CD14-positive monocyte (primary cell): ENCODE measurements around the gene PIK3C2B. TPM values are rescaled to one million over a fixed set of nuclear protein-coding genes. Genes with fewer than 3 reads are reported as not detected.
A peak's percentile ranks its signal among the peaks of the same experiment; 100 is the strongest.

Experiments used
- DNase-seq, 3 donors: peaks; one replicate each; pipeline ENCODE4 v3.0.0-alpha.2; 2011 to 2022
- H2AFZ ChIP-seq: 2 replicates; pipeline ENCODE4 v1.6.0; 2012; ENCODE audit warnings: mild to moderate bottlenecking, low read depth, low read length, inconsistent platforms; ENCODE audit not compliant: insufficient read depth, poor library complexity, severe bottlenecking
- H3K27ac ChIP-seq, 2 donors: 1 replicate in 1 of 2; 2 replicates in 1 of 2; pipeline ENCODE4 v1.5.1; 2012 to 2013; ENCODE audit warnings: low read length in 2 of 2, control low read depth in 1 of 2, inconsistent platforms in 1 of 2, low read depth in 1 of 2, mild to moderate bottlenecking in 1 of 2
- H3K27me3 ChIP-seq, 2 donors: one replicate each; pipeline versions ENCODE4 v1.6.0 to v1.6.1; 2011 to 2013; ENCODE audit warnings: low read length in 2 of 2; ENCODE audit not compliant: control insufficient read depth in 2 of 2, insufficient read depth in 2 of 2
- H3K36me3 ChIP-seq, 2 donors: replicated peaks in 1 of 2; 1 replicate in 1 of 2; 2 replicates in 1 of 2; pipeline versions ENCODE4 v1.5.1 to v1.6.1; 2012 to 2013; ENCODE audit warnings: low read length in 2 of 2, control low read depth in 1 of 2, inconsistent platforms in 1 of 2, mild to moderate bottlenecking in 1 of 2; ENCODE audit not compliant: insufficient read depth in 2 of 2, control insufficient read depth in 1 of 2
- H3K4me1 ChIP-seq, 2 donors: 1 replicate in 1 of 2; 2 replicates in 1 of 2; pipeline versions ENCODE4 v1.5.1 to v1.6.1; 2012 to 2013; ENCODE audit warnings: low read length in 2 of 2, control low read depth in 1 of 2, inconsistent platforms in 1 of 2, mild to moderate bottlenecking in 1 of 2, moderate library complexity in 1 of 2; ENCODE audit not compliant: insufficient read depth in 2 of 2, control insufficient read depth in 1 of 2
- H3K4me2 ChIP-seq: replicated peaks from 2 replicates; pipeline ENCODE3; 2012; ENCODE audit warnings: low read length, moderate library complexity, mild to moderate bottlenecking; ENCODE audit not compliant: poor library complexity, severe bottlenecking; ENCODE audit errors: extremely low read depth
- H3K4me3 ChIP-seq, 3 experiments: fragments of 200-600 bp in 1 of 3; sonication (generic) in 1 of 3; replicated peaks in 1 of 3; 1 replicate in 2 of 3; 2 replicates in 1 of 3; pipeline ENCODE4 v1.5.1; 2011 to 2013; ENCODE audit warnings: low read length in 3 of 3, mild to moderate bottlenecking in 3 of 3, control low read depth in 2 of 3, low read depth in 2 of 3, inconsistent platforms in 1 of 3, moderate library complexity in 1 of 3
- H3K79me2 ChIP-seq: 2 replicates; pipeline ENCODE4 v1.6.0; 2012; ENCODE audit warnings: mild to moderate bottlenecking, control low read depth, inconsistent platforms, low read length, moderate library complexity; ENCODE audit not compliant: insufficient read depth
- H3K9ac ChIP-seq: 2 replicates; pipeline ENCODE4 v1.6.0; 2017; ENCODE audit warnings: low read length, mild to moderate bottlenecking; ENCODE audit not compliant: insufficient read depth, poor library complexity, severe bottlenecking
- H3K9me3 ChIP-seq, 2 donors: replicated peaks in 1 of 2; 1 replicate in 1 of 2; 2 replicates in 1 of 2; pipeline versions ENCODE4 v1.5.1 to v1.6.1; 2012 to 2013; ENCODE audit warnings: low read length in 2 of 2, control low read depth in 1 of 2; ENCODE audit not compliant: control insufficient read depth in 1 of 2, insufficient read depth in 1 of 2
- H4K20me1 ChIP-seq: 2 replicates; pipeline ENCODE4 v1.6.0; 2012; ENCODE audit warnings: mild to moderate bottlenecking, low read length, control low read depth, moderate library complexity; ENCODE audit not compliant: insufficient read depth
- H3K27ac Mint-ChIP-seq, 7 donors: one replicate each; pipeline ENCODE4 v1.8.0; 2020; ENCODE audit warnings: mild to moderate bottlenecking in 7 of 7, mixed read lengths in 7 of 7, moderate library complexity in 6 of 7, inconsistent platforms in 2 of 7
- H3K27me3 Mint-ChIP-seq, 3 donors: one replicate each; pipeline ENCODE4 v1.8.0; 2021 to 2022; ENCODE audit warnings: low read depth in 3 of 3, mild to moderate bottlenecking in 3 of 3, mixed read lengths in 3 of 3, moderate library complexity in 3 of 3, inconsistent platforms in 1 of 3
- H3K36me3 Mint-ChIP-seq, 2 donors: one replicate each; pipeline ENCODE4 v1.8.0; 2020; ENCODE audit warnings: mixed read lengths in 2 of 2, inconsistent platforms in 1 of 2, mild to moderate bottlenecking in 1 of 2
- H3K4me1 Mint-ChIP-seq: one replicate; pipeline ENCODE4 v1.8.0; 2020; ENCODE audit warnings: mild to moderate bottlenecking, mixed read lengths
- H3K4me3 Mint-ChIP-seq, 2 donors: one replicate each; pipeline ENCODE4 v1.8.0; 2020; ENCODE audit warnings: mild to moderate bottlenecking in 2 of 2, mixed read lengths in 2 of 2, moderate library complexity in 1 of 2
- H3K9me3 Mint-ChIP-seq, 7 donors: one replicate each; pipeline ENCODE4 v1.8.0; 2020 to 2022; ENCODE audit warnings: mixed read lengths in 7 of 7, mild to moderate bottlenecking in 6 of 7, moderate library complexity in 6 of 7, inconsistent platforms in 2 of 7
- WGBS: methylation state at CpG from one replicate; pipeline ENCODE4 v1.1.5; 2013; ENCODE audit warnings: missing lambda C conversion rate; ENCODE audit not compliant: insufficient coverage; 5-methylcytosine and 5-hydroxymethylcytosine counted together
- intact Hi-C, 2 donors: fragments of 100-400 bp; cut with micrococcal nuclease; formaldehyde crosslinking; loops; one replicate each; pipeline versions ENCODE4 v1.15.0 to v1.15.1; 2023
- polyA plus RNA-seq, 3 donors: library from polyadenylated mRNA; depleted of rRNA in 1 of 3; unstranded in 2 of 3; stranded (reverse) in 1 of 3; fragments of 300-500 nt in 2 of 3; fragments of >200 nt in 1 of 3; fragmentation: Illumina TruSeq in 2 of 3; gene quantifications; 1 replicate in 2 of 3; 2 replicates in 1 of 3; pipeline ENCODE4 v1.2.3, GENCODE V29; 2012 to 2021
- TF ChIP-seq, protein P1 (sequence below): fragments of 200-600 bp; IDR thresholded peaks from one replicate; pipeline ENCODE4 v1.8.0; 2022; ENCODE audit warnings: antibody characterized with exemption, mild to moderate bottlenecking

PIK3C2B gene
- polyA plus RNA-seq, 3 donors, result 0.04 to 1.4 TPM; not detected in 1

DNA sequence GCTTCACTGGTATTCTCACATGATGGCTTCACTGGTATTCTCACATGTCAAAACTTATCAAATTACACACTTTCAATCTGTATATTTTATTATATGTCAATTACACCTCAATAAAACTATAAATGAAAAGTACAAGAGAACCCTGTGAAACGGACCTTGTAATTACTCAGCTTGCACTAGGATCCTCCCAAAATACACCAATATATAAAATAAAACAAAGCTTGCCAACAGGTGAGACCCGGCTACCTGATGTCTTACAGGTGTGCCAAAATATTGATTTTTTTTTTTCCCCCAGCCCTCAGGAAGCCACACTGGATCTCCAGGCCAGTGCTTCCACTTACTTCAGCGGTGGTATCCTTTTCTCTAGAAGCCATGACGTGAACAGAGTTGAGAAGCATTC is 22.9 kb downstream of the PIK3C2B start:
- H3K27me3 Mint-ChIP-seq, result peaks cover 0 to 2% (median 0%) of the 10 kb centered on the region in 3 donors
- Histone ChIP-seq H3K4me2 (no peak overlapping the region), H3K4me3 (no peak overlapping the region), H3K27ac (no peak overlapping the region), H2AFZ (no peak overlapping the region), H3K4me1 (peaks cover 13 to 14% of the 10 kb centered on the region in 2 donors), H3K36me3 (no peaks in the 10 kb centered on the region), H3K27me3 (no peaks in the 10 kb centered on the region), H3K9me3 (no peaks in the 10 kb centered on the region), H3K79me2 (no peaks in the 10 kb centered on the region), H3K9ac (no peak overlapping the region), H4K20me1 (no peaks in the 10 kb centered on the region)
- intact Hi-C loops, result no loop called here
- H3K4me1 Mint-ChIP-seq, result peaks cover 13% of the 10 kb centered on the region
- peaks cover 0 to 1% (median 0%) of the 10 kb centered on the region in 7 donors for H3K9me3 Mint-ChIP-seq
- TF ChIP-seq, protein P1, sequence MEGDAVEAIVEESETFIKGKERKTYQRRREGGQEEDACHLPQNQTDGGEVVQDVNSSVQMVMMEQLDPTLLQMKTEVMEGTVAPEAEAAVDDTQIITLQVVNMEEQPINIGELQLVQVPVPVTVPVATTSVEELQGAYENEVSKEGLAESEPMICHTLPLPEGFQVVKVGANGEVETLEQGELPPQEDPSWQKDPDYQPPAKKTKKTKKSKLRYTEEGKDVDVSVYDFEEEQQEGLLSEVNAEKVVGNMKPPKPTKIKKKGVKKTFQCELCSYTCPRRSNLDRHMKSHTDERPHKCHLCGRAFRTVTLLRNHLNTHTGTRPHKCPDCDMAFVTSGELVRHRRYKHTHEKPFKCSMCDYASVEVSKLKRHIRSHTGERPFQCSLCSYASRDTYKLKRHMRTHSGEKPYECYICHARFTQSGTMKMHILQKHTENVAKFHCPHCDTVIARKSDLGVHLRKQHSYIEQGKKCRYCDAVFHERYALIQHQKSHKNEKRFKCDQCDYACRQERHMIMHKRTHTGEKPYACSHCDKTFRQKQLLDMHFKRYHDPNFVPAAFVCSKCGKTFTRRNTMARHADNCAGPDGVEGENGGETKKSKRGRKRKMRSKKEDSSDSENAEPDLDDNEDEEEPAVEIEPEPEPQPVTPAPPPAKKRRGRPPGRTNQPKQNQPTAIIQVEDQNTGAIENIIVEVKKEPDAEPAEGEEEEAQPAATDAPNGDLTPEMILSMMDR, result no peak
- H3K4me3 Mint-ChIP-seq, result no peak overlapping the region
- WGBS, result 95% methylated on average over 3 of the region's 4 CpGs
- no peak overlapping the region for H3K27ac Mint-ChIP-seq
- peaks cover 9 to 11% of the 10 kb centered on the region in 2 donors for H3K36me3 Mint-ChIP-seq
- no peak for DNase-seq

DNA sequence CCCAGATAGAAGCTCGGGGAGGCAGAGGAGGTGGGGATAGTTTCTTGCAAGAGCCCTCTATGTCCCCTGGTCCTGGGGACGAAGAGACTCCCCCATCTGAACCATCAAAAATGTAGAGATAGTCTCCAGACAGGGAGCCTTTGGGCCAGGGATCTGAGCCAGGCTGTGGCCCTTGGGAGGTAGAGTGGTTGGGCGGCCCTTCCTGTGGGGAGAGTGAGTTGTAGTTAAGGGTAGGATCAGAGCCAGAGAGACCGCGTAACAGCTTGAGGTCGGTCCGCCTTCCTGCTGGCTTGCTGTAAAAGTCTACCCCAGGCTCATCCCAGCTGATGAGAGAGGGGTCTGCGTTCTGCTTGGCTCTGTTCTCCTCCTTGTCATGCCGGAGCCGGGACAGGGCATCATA is 25.3 kb downstream of the PIK3C2B start:
- no peak overlapping the region for H3K4me2 ChIP-seq
- Mint-ChIP-seq H3K27me3 (peaks cover 0 to 2% (median 2%) of the 10 kb centered on the region in 3 donors), H3K36me3 (peaks cover 9 to 11% of the 10 kb centered on the region in 2 donors), H3K4me3 (no peak overlapping the region), H3K9me3 (no peaks in the 10 kb centered on the region), H3K27ac (peak overlapping the region in 1 of 7 donors; percentile 58), H3K4me1 (peaks cover 18% of the 10 kb centered on the region)
- no peak overlapping the region for H3K4me3 ChIP-seq
- no peaks in the 10 kb centered on the region for H3K9me3 ChIP-seq
- no peak overlapping the region for H2AFZ ChIP-seq
- DNase-seq, result no peak
- no peak overlapping the region for H3K27ac ChIP-seq
- H3K79me2 ChIP-seq, result no peaks in the 10 kb centered on the region
- intact Hi-C loops, result no loop called here
- H3K27me3 ChIP-seq, result no peaks in the 10 kb centered on the region
- H3K36me3 ChIP-seq, result no peaks in the 10 kb centered on the region
- TF ChIP-seq, protein P1, result no peak
- H3K4me1 ChIP-seq, result peaks cover 12 to 13% of the 10 kb centered on the region in 2 donors
- 87% methylated on average over 7 of the region's 10 CpGs for WGBS
- H3K9ac ChIP-seq, result no peak overlapping the region
- no peaks in the 10 kb centered on the region for H4K20me1 ChIP-seq
